ENCODE data around the gene KIAA1191.
"Not testable (repeated sequence)": the region's sequence is repeated elsewhere in the genome, so short reads cannot be mapped to it uniquely, and the experiment has no call there.

Gene KIAA1191

GRCh38 chr5:176361437-176362232 is at the start of gene KIAA1191:
KIAA1191 (minus strand) TSS chr5:176361764; CDS start chr5:176359508, 2,256 bp downstream.
- DNase-seq (ENCODE audit: low spot score): peak; percentile 85

- no peak for DNase-seq (ENCODE audit: low spot score)
Measured at GRCh38 chr5:176410486-176411180, 49.1 kb upstream of the KIAA1191 start.

- no peak for DNase-seq (ENCODE audit: low spot score)
Measured at GRCh38 chr5:176409765-176410164, 48.2 kb upstream of the KIAA1191 start.

- DNase-seq (ENCODE audit: low spot score): no peak
Measured at GRCh38 chr5:176408590-176408989, 47.0 kb upstream of the KIAA1191 start.

GRCh38 chr5:176408252-176408573 is 46.6 kb upstream of the KIAA1191 start:
- DNase-seq (ENCODE audit: low spot score): not testable (repeated sequence)

- DNase-seq (ENCODE audit: low spot score): no peak
Measured at GRCh38 chr5:176407456-176408251, 46.1 kb upstream of the KIAA1191 start.

GRCh38 chr5:176406436-176407052 is 45.0 kb upstream of the KIAA1191 start:
- DNase-seq (ENCODE audit: low spot score): no peak

GRCh38 chr5:176405656-176406435 is 44.3 kb upstream of the KIAA1191 start:
- no peak for DNase-seq (ENCODE audit: low spot score)

- DNase-seq (ENCODE audit: low spot score): no peak
Measured at GRCh38 chr5:176401281-176402205, 40.0 kb upstream of the KIAA1191 start.

GRCh38 chr5:176400382-176401156 is 39.0 kb upstream of the KIAA1191 start:
- DNase-seq (ENCODE audit: low spot score): no peak

GRCh38 chr5:176397736-176398420 is 36.3 kb upstream of the KIAA1191 start:
- DNase-seq (ENCODE audit: low spot score): no peak

- DNase-seq (ENCODE audit: low spot score): no peak
Measured at GRCh38 chr5:176396330-176396729, 34.8 kb upstream of the KIAA1191 start.

- DNase-seq (ENCODE audit: low spot score): no peak
Measured at GRCh38 chr5:176394881-176395675, 33.5 kb upstream of the KIAA1191 start.

- no peak for DNase-seq (ENCODE audit: low spot score)
Measured at GRCh38 chr5:176394096-176394495, 32.5 kb upstream of the KIAA1191 start.

GRCh38 chr5:176392526-176392925 is 31.0 kb upstream of the KIAA1191 start:
- DNase-seq (ENCODE audit: low spot score): no peak

- DNase-seq (ENCODE audit: low spot score): no peak
Measured at GRCh38 chr5:176391999-176392398, 30.4 kb upstream of the KIAA1191 start.

- no peak for DNase-seq (ENCODE audit: low spot score)
Measured at GRCh38 chr5:176391479-176391878, 29.9 kb upstream of the KIAA1191 start.
